Transverse colon (tissue), 4 donors: Measurements from ENCODE around the gene HMCN2. TPM values are rescaled to one million over a fixed set of nuclear protein-coding genes. Genes with fewer than 3 reads are reported as not detected.

ENCODE experiments used
- DNase-seq: peaks from one replicate; pipeline ENCODE4 v3.0.0-alpha.2; 2019
- H3K27ac ChIP-seq, 4 donors: fragments of 200-600 bp; sonication (generic); 2 replicates each; pipeline ENCODE4 v1.5.1; 2016 to 2018; ENCODE audit warnings: inconsistent platforms in 4 of 4
- H3K27me3 ChIP-seq: fragments of 200-600 bp; sonication (generic); 2 replicates; pipeline ENCODE4 v1.5.1; 2017; ENCODE audit warnings: inconsistent platforms
- H3K36me3 ChIP-seq, 4 donors: fragments of 200-600 bp; sonication (generic); 2 replicates each; pipeline ENCODE4 v1.5.1; 2017 to 2019; ENCODE audit warnings: inconsistent platforms in 4 of 4
- H3K4me1 ChIP-seq, 4 donors: fragments of 200-600 bp; sonication (generic); 2 replicates each; pipeline ENCODE4 v1.5.1; 2017 to 2020; ENCODE audit warnings: inconsistent platforms in 4 of 4
- H3K4me3 ChIP-seq, 4 donors: fragments of 200-600 bp; sonication (generic); 1 replicate in 1 of 4; 2 replicates in 3 of 4; pipeline versions ENCODE4 v1.5.1 to v1.6.1; 2017 to 2019; ENCODE audit warnings: inconsistent platforms in 4 of 4
- H3K9me3 ChIP-seq, 2 donors: fragments of 200-600 bp; sonication (generic); 2 replicates each; pipeline ENCODE4 v1.5.1; 2017 to 2019; ENCODE audit warnings: inconsistent platforms in 2 of 2
- CTCF ChIP-seq, 5 experiments: fragments of 200-600 bp in 3 of 5; fragments of 450-650 bp in 2 of 5; sonication (generic) in 3 of 5; IDR thresholded peaks; 1 replicate in 2 of 5; 2 replicates in 3 of 5; pipeline ENCODE4 v1.5.1; 2016 to 2017; ENCODE audit warnings: antibody characterized with exemption in 5 of 5, inconsistent platforms in 3 of 5, mild to moderate bottlenecking in 2 of 5, moderate library complexity in 1 of 5
- EP300 ChIP-seq: sonication (generic); formaldehyde crosslinking; IDR thresholded peaks from one replicate; pipeline ENCODE4 v1.6.1; 2017; ENCODE audit warnings: antibody characterized with exemption, low read depth
- POLR2A ChIP-seq: fragments of 450-650 bp; IDR thresholded peaks from one replicate; pipeline ENCODE4 v1.6.1; 2016; ENCODE audit warnings: antibody characterized with exemption, mild to moderate bottlenecking, moderate library complexity
- POLR2AphosphoS5 ChIP-seq, 3 donors: sonication (generic); formaldehyde crosslinking; IDR thresholded peaks; one replicate each; pipeline ENCODE4 v1.6.1; 2016; ENCODE audit warnings: antibody characterized with exemption in 3 of 3
- WGBS, 2 donors: methylation state at CpG; one replicate each; pipeline ENCODE4 v1.1.5; 2018; ENCODE audit warnings: low coverage in 1 of 2; 5-methylcytosine and 5-hydroxymethylcytosine counted together
- in situ Hi-C, 4 donors: fragments of 200-750 bp; cut with MboI; loops; one replicate each; pipeline versions ENCODE4 v1.15.0 to v1.15.1; 2017; ENCODE audit warnings: low sequenced_read_pairs in 3 of 4, low pct_ligation_motif_present in 1 of 4, low pct_unique_long_range_greater_than_20kb in 1 of 4
- intact Hi-C: fragments of 100-400 bp; cut with DNase I; formaldehyde crosslinking; loops from one replicate; pipeline ENCODE4 v1.15.1; 2023; ENCODE audit warnings: low total_unique reads
- total RNA-seq, 4 donors: library from RNA; depleted of rRNA; stranded (reverse); fragments of >200 nt; gene quantifications; one replicate each; pipeline ENCODE4 v1.1.0, GENCODE V29; 2016

HMCN2 gene
- total RNA-seq, 4 donors from 2014 or later = 7.8 to 40.0 (median 15.2) TPM

GRCh38 chr9:130345009-130345896, 79.7 kb downstream of the HMCN2 start:
- Histone ChIP-seq H3K36me3 (no peaks in the 10 kb centered on the region), H3K4me3 (no peak overlapping the region), H3K27ac (no peak overlapping the region), H3K4me1 (peaks cover 0 to 3% (median 0%) of the 10 kb centered on the region in 4 donors), H3K9me3 (no peaks in the 10 kb centered on the region), H3K27me3 (no peaks in the 10 kb centered on the region)
- intact Hi-C loops (loop anchor here (5.0 kb wide), 1 partner anchor 238 kb away; no protein-coding TSS in a partner anchor), in situ Hi-C loops (loop anchor here in 1 of 4 donors (25.0 kb wide), 1 partner anchor 233 kb away; no protein-coding TSS in a partner anchor)
- 79 to 89% methylated on average over 1 to 9 of the region's 9 CpGs for WGBS, 2 donors
- DNase-seq = no peak
- no peak for TF ChIP-seq POLR2AphosphoS5 (IDR thresholded peaks at IDR 0.05)
- no peak for TF ChIP-seq EP300
- no peak for TF ChIP-seq CTCF (IDR thresholded peaks at IDR 0.05)
- TF ChIP-seq POLR2A = no peak

GRCh38 chr9:130345897-130346385, 80.4 kb downstream of the HMCN2 start:
- in situ Hi-C loops (loop anchor here in 1 of 4 donors (25.0 kb wide), 1 partner anchor 234 kb away; no protein-coding TSS in a partner anchor), intact Hi-C loops (loop anchor here (5.0 kb wide), 1 partner anchor 239 kb away; no protein-coding TSS in a partner anchor)
- Histone ChIP-seq H3K36me3 (no peaks in the 10 kb centered on the region), H3K4me1 (peaks cover 0 to 3% (median 0%) of the 10 kb centered on the region in 4 donors), H3K9me3 (no peaks in the 10 kb centered on the region), H3K27me3 (no peaks in the 10 kb centered on the region), H3K4me3 (no peak overlapping the region), H3K27ac (no peak overlapping the region)
- no peak for DNase-seq
- 79% methylated on average over 13 of the region's 13 CpGs; no CpG with 5 or more reads in 1 of the 2 donors for WGBS, 2 donors
- TF ChIP-seq POLR2AphosphoS5 (IDR thresholded peaks at IDR 0.05) (no peak), POLR2A (no peak), CTCF (IDR thresholded peaks at IDR 0.05) (no peak), EP300 (no peak)

GRCh38 chr9:130346431-130346830, 80.9 kb downstream of the HMCN2 start:
- 74 to 93% methylated on average over 8 to 14 of the region's 14 CpGs for WGBS, 2 donors

More at GRCh38 chr9:130346431-130346830, 80.9 kb downstream of the HMCN2 start:
- in situ Hi-C loops (loop anchor here in 1 of 4 donors (25.0 kb wide), 1 partner anchor 234 kb away; no protein-coding TSS in a partner anchor), intact Hi-C loops (loop anchor here (5.0 kb wide), 1 partner anchor 239 kb away; no protein-coding TSS in a partner anchor)
- Histone ChIP-seq H3K27me3 (no peaks in the 10 kb centered on the region), H3K4me1 (peaks cover 0 to 3% (median 0%) of the 10 kb centered on the region in 4 donors), H3K27ac (no peak overlapping the region), H3K9me3 (no peaks in the 10 kb centered on the region), H3K4me3 (no peak overlapping the region), H3K36me3 (no peaks in the 10 kb centered on the region)
- DNase-seq = no peak
- TF ChIP-seq POLR2A = no peak
- no peak for TF ChIP-seq EP300
- TF ChIP-seq POLR2AphosphoS5 (IDR thresholded peaks at IDR 0.05) = no peak
- TF ChIP-seq CTCF (IDR thresholded peaks at IDR 0.05) = no peak
